Heart left ventricle (tissue), 16 donors: ENCODE measurements around the gene G3BP1. TPM values are rescaled to one million over a fixed set of nuclear protein-coding genes. Genes with fewer than 3 reads are reported as not detected.

Experiments
- ATAC-seq, 4 donors: fragments of 200-7000 bp; cut with Tn5 transposase; one replicate each; pipeline ENCODE4 v1.9.1; 2020 to 2022; ENCODE audit warnings: moderate library complexity in 4 of 4, mild to moderate bottlenecking in 3 of 4, moderate number of reproducible peaks in 1 of 4
- DNase-seq, 5 donors: peaks; one replicate each; pipeline ENCODE4 v3.0.0-alpha.2; 2020
- H3K27ac ChIP-seq, 12 donors: fragments of 200-600 bp; sonication (generic) in 4 of 12; one replicate each; pipeline versions ENCODE4 v1.5.0 to v1.8.0; 2016 to 2022; ENCODE audit warnings: mild to moderate bottlenecking in 2 of 12
- H3K27me3 ChIP-seq, 9 donors: fragments of 200-600 bp; sonication (generic) in 2 of 9; one replicate each; pipeline versions ENCODE4 v1.5.1 to v1.8.0; 2016 to 2022; ENCODE audit warnings: mild to moderate bottlenecking in 3 of 9
- H3K36me3 ChIP-seq, 9 donors: fragments of 200-600 bp; sonication (generic) in 2 of 9; one replicate each; pipeline versions ENCODE4 v1.5.0 to v1.8.0; 2018 to 2022; ENCODE audit warnings: mild to moderate bottlenecking in 2 of 9
- H3K4me1 ChIP-seq, 12 donors: fragments of 200-600 bp; sonication (generic) in 4 of 12; one replicate each; pipeline versions ENCODE4 v1.5.0 to v1.8.0; 2016 to 2022; ENCODE audit warnings: mild to moderate bottlenecking in 3 of 12
- H3K4me3 ChIP-seq, 12 donors: fragments of 200-600 bp; sonication (generic) in 4 of 12; one replicate each; pipeline versions ENCODE4 v1.5.0 to v1.8.0; 2017 to 2022; ENCODE audit warnings: mild to moderate bottlenecking in 9 of 12, moderate library complexity in 4 of 12
- H3K9me3 ChIP-seq, 12 donors: fragments of 200-600 bp; sonication (generic) in 4 of 12; one replicate each; pipeline versions ENCODE4 v1.5.0 to v1.8.0; 2016 to 2022; ENCODE audit warnings: mild to moderate bottlenecking in 1 of 12
- CTCF ChIP-seq, 12 donors: fragments of 200-600 bp; sonication (generic) in 4 of 12; IDR thresholded peaks; one replicate each; pipeline versions ENCODE4 v1.5.0 to v1.8.0; 2018 to 2022; ENCODE audit warnings: antibody characterized with exemption in 12 of 12, mild to moderate bottlenecking in 5 of 12
- POLR2A ChIP-seq, 2 donors: fragments of 450-650 bp; IDR thresholded peaks; one replicate each; pipeline ENCODE4 v1.6.1; 2017; ENCODE audit warnings: antibody characterized with exemption in 2 of 2, mild to moderate bottlenecking in 2 of 2, moderate library complexity in 2 of 2
- WGBS, 4 donors: extraction: QIAGEN DNeasy Blood & Tissue Kit in 2 of 4; methylation state at CpG; one replicate each; pipeline versions ENCODE4 v1.1.5 to v1.1.7; 2013 to 2018; 5-methylcytosine and 5-hydroxymethylcytosine counted together
- intact Hi-C, 10 donors: fragments of 100-400 bp; cut with DNase I; formaldehyde crosslinking; loops; one replicate each; pipeline versions ENCODE4 v1.11.1 to v1.14.2; 2022
- polyA plus RNA-seq, 2 donors: library from polyadenylated mRNA; stranded (reverse); fragments of 200-250 nt; gene quantifications; one replicate each; pipeline ENCODE4 v1.2.3, GENCODE V29; 2013
- total RNA-seq, 9 donors: library from RNA; depleted of rRNA in 2 of 9; stranded (reverse); fragments of >200 nt in 2 of 9; fragmentation: NEBNext Ultra II Directional in 3 of 9; extraction: Animal tissue kit (Norgen Biotek cat#: 25700) in 3 of 9; gene quantifications; one replicate each; pipeline versions ENCODE4 v1.1.0 to v1.2.4, GENCODE V29; 2016 to 2023
- donor health status: ischemic (EF 13 %, LVEDD 7.1; RV severe dilation, severe dysfunction).
- donor health status: healthy with polysubstance abuse.
- donor health status: DM: no; HTN: yes; CAD: no.
- donor health status: DM: no; HTN: no; CAD: no.
- donor health status: ischemic (EF 25% LVEDD 6.9; RV normal size, moderate dysfunction).
- donor health status: ischemic (EF 25% LVEDD 5.7; RV mildly dilated, moderate dysfunction).
- donor health status: healthy.
- donor health status: DM: yes; HTN: yes; CAD: no.
- donor health status: ischemic (EF 35%, LVEDD 5.7; RV mildly dilated, moderate dysfunction).
- donor health status: nonischemic (EF 11% LVEDD 7.7; RV severe dilation, severe dysfunction).
- donor health status: DM: yes; HTN: yes; CAD: no.
- donor health status: PGD.
- donor health status: ischemic (EF 29% LVEDD 5.4; RV normal size, mild dysfunction).
- donor health status: nonischemic (EF 23%, LVEDD 6.1; RV moderate dilation, normal function).

The G3BP1 gene
- total and polyA plus RNA-seq, 11 donors: 12.7 to 133 (median 96.4) TPM

DNA sequence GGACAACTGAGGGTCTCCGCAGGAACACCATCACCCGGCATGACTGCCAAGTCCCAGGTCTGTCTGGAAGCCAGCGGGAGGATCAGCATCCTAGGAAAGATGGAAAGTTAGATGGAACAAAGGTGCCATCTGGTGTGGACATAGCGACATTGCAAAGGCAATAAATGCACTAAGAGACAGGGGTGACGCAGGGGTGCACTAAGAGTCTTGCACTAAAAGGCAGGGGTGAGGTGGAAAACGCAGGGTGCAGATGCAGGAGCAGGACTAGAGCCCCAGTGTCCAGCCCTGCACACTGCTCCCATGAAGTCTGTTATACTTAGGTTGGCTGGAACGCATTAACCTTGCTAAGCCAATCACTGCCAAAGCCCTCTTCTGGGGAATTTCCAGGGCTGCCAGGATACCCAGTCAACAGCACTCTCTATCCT is 28.9 kb upstream of the G3BP1 start:
- H3K27ac ChIP-seq: no peak overlapping the region
- peaks cover 0 to 66% (median 34%) of the 10 kb centered on the region in 12 donors for H3K4me1 ChIP-seq
- no peak overlapping the region for H3K4me3 ChIP-seq
- ATAC-seq (no peak), DNase-seq (peak in 2 of 5 donors; percentile 25 to 47)
- H3K36me3 ChIP-seq: peaks cover 0 to 49% (median 22%) of the 10 kb centered on the region in 9 donors
- intact Hi-C loops: loop anchor here in 9 of 10 donors (1.0 to 10.0 kb wide), 9 partner anchors 66 to 769 kb away; partner anchors contain the start of gene SLC36A1 (in 9 of the 9)
- WGBS, 4 donors: 65 to 75% (median 68%) methylated on average over 7 of the region's 7 CpGs
- H3K9me3 ChIP-seq: no peaks in the 10 kb centered on the region
- no peaks in the 10 kb centered on the region for H3K27me3 ChIP-seq
- TF ChIP-seq CTCF (IDR thresholded peaks at IDR 0.05) (peak; percentile 10 to 65 (median 52)), POLR2A (IDR thresholded peaks at IDR 0.05) (no peak)

DNA sequence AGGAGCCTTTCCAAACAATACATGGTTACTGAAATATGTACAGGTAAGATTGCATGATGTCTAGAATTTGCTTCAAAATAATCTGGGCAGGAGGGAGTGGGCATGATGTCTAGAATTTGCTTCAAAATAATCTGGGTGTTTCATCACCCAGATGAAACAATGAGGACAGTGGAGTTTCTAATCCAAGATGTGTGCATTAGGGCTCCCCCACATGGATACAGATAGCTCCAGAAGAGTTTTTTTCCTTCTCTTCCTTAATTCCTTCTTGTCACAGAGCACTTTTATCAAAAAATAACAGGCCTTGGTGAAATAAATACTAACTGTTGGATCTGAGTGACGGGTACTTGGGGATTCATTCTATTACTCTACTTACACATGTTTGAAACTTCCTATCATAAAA is 28.2 kb upstream of the G3BP1 start:
- TF ChIP-seq CTCF (IDR thresholded peaks at IDR 0.05): no peak
- TF ChIP-seq POLR2A (IDR thresholded peaks at IDR 0.05): no peak
- Histone ChIP-seq H3K4me1 (peaks cover 0 to 67% (median 34%) of the 10 kb centered on the region in 12 donors), H3K36me3 (peaks cover 0 to 49% (median 22%) of the 10 kb centered on the region in 9 donors), H3K27me3 (no peaks in the 10 kb centered on the region), H3K9me3 (no peaks in the 10 kb centered on the region), H3K27ac (no peak overlapping the region), H3K4me3 (no peak overlapping the region)
- ATAC-seq (no peak), DNase-seq (no peak)
- 84 to 97% (median 92%) methylated on average over 1 of the region's 1 CpG for WGBS, 4 donors
- intact Hi-C loops: loop anchor here in 9 of 10 donors (2.0 to 10.0 kb wide), 8 partner anchors 66 to 769 kb away; partner anchors contain the start of gene SLC36A1 (in 9 of the 9)

DNA sequence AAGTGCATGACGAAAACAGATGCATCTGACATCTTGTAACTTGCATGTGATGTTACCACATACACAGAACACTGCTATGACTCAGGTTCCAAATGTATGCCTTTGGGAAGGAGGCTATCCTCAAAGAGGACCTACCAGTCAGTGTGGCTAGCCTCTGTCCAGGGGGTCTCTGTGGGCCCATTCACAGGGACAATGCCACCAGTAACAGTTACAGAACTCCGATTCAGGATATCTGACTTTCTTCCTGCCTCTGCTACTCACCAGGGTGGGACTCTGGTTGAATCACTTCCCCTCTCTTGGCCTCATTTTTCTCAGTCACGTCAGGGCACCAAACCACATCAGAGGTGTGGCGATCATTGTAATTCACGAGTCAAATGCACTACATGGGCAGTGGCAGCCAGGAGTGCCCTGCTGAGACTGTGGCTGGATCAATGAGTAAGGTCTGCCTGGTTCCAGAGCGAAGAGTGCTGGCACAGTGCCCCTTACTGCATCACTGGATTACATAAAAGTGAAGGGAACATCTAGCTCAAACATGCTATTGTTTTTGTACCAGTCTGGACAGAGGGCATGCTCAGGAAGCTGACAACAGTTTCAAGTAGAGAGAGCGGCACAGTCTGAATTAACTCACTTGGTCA is 26.6 kb upstream of the G3BP1 start:
- Histone ChIP-seq H3K4me3 (no peak overlapping the region), H3K9me3 (no peaks in the 10 kb centered on the region), H3K4me1 (peaks cover 0 to 75% (median 30%) of the 10 kb centered on the region in 12 donors), H3K36me3 (peaks cover 0 to 49% (median 22%) of the 10 kb centered on the region in 9 donors), H3K27me3 (no peaks in the 10 kb centered on the region), H3K27ac (peak overlapping the region in 11 of 12 donors; percentile 18 to 62 (median 51))
- TF ChIP-seq CTCF (IDR thresholded peaks at IDR 0.05) (no peak), POLR2A (IDR thresholded peaks at IDR 0.05) (no peak)
- ATAC-seq (peak; percentile 20 to 77 (median 64)), DNase-seq (peak in 4 of 5 donors; percentile 26 to 68 (median 52))
- 49 to 67% (median 57%) methylated on average over 7 of the region's 7 CpGs for WGBS, 4 donors
- intact Hi-C loops: loop anchor here in 4 of 10 donors (10.0 kb wide), 2 partner anchors 220 to 300 kb away; partner anchors contain the start of gene SLC36A1 (in 2 of the 4)

DNA sequence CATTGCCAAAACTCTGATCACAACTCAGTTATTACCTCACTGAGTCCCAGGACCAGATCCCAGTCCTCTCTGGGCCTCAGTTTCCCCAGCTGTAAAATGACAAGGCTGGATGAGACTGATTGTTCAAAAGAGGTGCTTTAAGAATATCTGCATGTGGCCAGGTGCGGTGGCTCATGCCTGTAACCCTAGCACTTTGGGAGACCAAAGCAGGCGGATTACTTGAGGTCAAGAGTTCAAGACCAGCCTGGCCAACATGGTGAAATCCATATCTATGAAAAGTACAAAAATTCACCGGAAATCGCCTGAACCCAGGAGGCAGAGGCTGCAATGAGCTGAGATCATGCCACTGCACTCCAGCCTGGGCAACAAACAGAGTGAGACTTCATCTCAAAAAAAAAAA is 21.6 kb upstream of the G3BP1 start:
- no peak for TF ChIP-seq CTCF (IDR thresholded peaks at IDR 0.05)
- TF ChIP-seq POLR2A (IDR thresholded peaks at IDR 0.05): no peak
- H3K9me3 ChIP-seq: no peaks in the 10 kb centered on the region
- peaks cover 0 to 25% (median 11%) of the 10 kb centered on the region in 9 donors for H3K36me3 ChIP-seq
- H3K27ac ChIP-seq: peak overlapping the region in 3 of 12 donors; percentile 1 to 89 (median 28)
- WGBS, 4 donors: 89 to 98% (median 96%) methylated on average over 4 of the region's 4 CpGs
- peaks cover 0 to 60% (median 15%) of the 10 kb centered on the region in 12 donors for H3K4me1 ChIP-seq
- intact Hi-C loops: no loop called here
- ATAC-seq (no peak), DNase-seq (no peak)
- H3K4me3 ChIP-seq: no peak overlapping the region
- no peaks in the 10 kb centered on the region for H3K27me3 ChIP-seq
